Activated CD8-positive, alpha-beta memory T cell treated with anti-CD3 and anti-CD28 coated beads, Interleukin-2, amount 50 U/mL, for 1 hour (primary cell): Measurements from ENCODE around the gene ZNF407.

Source experiments
- DNase-seq: peaks from one replicate; pipeline ENCODE4 v3.0.0-alpha.2; 2020; ENCODE audit errors: extremely low read depth

The ZNF407 gene

DNA sequence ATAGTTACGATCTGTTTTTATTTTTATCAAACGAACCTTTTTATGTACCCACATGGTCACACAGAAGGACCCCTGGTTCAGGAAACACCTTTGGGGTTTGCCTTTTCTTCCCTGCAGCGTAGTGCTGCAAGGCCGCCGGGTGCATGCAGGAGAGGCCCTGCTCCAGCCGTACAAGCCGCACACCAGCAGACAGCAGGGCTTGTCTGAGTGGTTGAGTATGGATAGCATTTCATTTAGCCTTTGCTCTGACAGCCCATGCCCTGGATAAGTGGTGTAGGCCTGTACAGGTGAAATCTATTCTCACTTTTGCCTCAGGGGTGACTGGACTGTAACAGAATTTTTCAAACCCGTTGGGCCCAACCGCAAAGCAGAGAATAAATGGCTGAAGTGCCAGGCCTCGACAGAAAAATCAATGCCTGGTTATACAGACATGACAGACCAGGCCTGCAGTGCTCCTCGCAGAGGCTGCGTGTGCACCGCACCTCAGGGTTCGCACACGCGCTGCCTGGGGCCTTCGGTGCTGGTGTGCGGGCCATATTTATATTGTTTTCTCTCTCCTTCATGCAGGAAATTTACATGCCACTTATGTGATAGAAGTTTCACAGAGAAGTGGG, 279.1 kb downstream of the ZNF407 start:
- no peak for DNase-seq

DNA sequence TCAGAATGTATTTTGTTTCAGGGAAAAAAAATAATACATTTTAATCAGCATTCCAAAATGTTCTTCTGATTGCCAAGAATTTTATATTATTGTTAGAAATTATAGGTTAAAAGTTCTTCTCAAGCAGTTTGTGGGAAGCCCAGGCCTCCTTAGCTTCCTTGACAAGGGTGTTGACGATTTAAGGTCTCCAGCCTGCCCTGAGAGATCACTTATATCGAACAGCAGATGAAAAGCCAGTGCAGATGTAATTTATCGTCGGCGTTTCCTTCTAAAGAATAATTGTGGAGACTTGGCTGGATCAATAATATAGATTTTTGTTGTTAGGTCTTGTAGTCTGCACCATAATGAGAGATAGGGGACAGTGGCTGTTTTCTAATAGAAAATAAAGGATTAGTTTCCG, 280.6 kb downstream of the ZNF407 start:
- no peak for DNase-seq

DNA sequence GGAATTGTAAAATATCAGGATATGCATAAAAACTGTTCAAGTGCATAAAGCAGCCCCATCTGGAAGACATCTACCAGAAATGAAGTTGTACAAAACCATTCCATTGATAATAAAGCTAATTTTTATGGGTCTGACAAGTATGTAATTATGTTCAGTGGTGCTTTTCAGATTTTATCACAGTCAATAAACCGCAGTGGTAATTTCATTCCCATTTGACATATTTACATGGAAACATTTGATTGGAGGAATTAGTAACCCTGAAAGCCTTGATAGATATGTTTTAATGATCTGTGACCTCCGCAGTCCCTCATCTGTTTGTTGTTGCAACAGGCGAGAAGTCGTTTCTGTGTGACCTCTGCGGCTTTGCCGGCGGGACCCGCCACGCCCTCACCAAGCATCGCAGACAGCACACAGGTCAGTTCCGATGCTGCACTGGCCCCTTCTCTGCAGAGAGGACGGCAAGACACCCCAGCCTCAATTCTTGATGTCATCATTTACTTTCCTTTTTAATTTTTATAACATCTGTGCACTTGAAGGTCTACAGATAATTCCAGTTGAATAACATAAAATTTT, 283.1 kb downstream of the ZNF407 start:
- no peak for DNase-seq

DNA sequence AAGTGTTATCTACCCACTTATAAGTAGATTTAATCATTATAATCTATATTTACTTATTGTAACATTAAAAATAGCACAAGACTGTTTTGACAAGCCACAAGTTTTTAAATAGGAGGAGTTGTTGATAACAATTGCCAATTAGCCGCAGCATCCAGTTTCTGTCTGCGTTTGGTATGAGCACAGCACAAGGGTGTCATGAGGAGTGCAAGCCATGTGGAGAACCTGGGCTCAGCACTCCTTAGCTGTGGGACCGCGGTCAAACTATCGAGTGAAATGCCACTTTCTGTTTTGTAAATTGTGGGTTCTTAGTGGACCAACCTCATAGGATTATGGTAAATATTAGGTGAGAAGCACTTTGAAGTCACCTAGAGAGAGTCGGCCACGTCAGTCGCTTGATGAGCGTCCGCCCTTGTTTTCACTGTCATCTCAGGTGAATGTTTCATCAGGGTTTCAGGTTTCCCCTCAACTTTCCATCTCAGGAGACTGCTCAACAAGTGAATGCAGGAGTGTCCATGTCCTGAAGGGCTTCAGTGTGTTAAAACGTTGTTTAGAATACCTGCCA, 294.5 kb downstream of the ZNF407 start:
- DNase-seq = no peak

DNA sequence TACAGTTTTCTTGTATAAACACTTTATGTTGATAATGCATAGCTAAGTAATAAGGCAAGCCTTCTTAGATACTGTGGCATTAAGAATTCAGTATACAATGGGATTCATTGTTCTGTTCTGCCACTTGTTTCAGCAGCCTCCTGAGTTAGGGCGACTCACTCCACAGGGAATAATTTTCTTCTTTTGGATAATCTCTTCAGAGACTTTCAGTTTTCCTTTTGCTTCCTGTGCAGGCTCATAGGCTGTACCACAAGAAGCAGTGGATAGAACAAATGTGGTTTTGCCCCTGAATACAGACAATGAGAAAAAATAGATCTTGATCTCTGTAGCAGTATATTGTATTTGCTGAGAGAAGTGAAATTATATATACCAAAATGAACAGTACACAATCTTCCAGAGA, 298.0 kb downstream of the ZNF407 start:
- DNase-seq = no peak

DNA sequence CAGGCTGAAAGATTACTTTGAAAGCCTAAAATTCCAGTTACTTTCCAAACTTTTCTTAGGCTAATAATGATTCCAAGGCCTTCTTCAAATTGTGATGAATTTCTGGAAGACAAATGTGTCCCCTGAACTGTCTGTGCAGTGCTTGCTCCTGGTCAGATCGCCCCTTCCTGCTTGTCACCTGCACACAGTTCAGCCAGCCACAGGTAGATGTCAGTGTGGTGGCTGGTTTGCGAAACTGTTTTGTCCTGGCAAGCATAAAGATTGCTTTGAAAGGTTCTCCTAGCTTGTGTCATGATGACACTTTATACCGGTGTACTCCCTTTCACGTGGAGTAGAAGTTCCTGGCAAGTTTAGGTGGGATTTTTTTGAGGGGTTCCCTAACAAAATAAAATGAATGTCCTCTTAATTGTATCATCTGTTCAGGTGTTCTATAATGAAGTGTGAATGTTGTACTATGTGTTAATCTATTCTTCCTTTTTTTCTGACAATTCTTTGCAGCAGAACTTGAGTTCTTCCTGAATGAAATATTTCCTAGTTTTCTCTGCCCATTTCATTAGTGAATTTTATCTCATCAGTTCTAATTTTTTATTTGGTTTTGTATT, 298.8 kb downstream of the ZNF407 start:
- DNase-seq = peak; percentile 1

DNA sequence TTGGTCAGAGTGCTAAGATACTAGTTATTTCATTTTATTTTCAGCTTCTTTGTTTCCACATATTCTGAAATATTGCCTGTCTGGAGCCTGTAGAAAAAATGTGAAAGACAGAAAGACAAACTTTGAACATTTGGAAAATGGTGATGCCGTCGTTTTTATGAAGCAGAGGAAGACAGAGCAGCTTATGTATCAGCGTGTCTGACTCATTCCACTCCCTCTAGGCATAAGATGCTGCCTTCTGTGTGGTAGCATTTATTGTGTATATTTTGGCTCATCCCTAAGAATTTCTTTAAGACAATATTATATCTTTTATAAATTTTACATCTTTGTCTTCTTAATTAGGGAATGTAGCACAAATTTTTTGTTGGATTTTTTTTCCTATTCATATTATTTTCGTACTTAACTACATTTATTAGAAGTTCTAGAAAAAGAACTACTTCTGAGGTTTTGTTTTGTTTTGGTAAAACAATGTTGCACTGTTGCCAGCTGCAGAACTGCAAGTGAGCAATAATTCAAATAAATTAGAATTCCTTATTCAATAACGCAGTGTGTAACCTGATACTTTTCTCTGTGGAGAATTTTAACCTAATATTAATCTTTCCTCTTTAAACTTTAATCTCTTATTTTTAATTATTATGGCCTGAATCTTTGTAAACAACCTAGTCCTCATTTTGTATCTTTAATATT, 300.4 kb downstream of the ZNF407 start:
- DNase-seq = no peak

DNA sequence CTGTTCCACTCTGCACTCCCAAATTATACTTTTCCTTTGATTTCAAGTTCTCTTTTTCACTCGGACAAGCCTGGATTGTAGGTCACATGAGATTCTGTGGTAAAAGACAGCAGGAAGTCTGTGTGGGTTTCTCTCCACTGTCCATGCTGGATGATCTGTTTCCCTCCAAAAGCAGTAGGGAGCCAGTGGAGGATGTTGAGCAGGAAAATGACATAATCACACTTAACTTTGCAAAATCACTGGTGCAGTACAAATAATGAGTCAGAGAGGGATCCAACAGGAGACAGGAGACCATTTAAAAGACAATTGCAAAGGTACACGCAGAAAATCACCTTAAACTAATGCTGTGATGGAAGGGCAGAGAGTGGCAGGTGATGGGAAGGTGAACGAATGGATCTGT, 301.3 kb downstream of the ZNF407 start:
- DNase-seq = no peak

DNA sequence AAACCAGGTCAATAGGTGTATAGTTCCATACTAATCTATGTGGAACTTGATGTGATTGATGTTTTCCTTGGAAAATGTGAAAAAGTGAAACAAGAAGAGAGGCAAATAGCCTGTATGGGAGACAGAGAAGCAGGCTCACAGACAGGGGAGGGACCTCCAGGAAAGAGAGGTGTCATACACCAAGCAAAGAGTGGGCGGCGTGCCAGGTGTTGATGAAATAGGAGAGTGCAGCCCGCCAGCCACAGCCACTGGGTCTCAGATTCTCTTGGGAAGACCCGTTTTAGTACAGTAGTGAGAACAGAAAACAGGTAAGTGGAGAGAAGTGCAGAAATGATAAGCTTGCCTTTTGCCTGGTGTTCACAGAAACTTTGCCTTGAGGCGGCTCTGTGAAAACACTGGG, 301.9 kb downstream of the ZNF407 start:
- no peak for DNase-seq

DNA sequence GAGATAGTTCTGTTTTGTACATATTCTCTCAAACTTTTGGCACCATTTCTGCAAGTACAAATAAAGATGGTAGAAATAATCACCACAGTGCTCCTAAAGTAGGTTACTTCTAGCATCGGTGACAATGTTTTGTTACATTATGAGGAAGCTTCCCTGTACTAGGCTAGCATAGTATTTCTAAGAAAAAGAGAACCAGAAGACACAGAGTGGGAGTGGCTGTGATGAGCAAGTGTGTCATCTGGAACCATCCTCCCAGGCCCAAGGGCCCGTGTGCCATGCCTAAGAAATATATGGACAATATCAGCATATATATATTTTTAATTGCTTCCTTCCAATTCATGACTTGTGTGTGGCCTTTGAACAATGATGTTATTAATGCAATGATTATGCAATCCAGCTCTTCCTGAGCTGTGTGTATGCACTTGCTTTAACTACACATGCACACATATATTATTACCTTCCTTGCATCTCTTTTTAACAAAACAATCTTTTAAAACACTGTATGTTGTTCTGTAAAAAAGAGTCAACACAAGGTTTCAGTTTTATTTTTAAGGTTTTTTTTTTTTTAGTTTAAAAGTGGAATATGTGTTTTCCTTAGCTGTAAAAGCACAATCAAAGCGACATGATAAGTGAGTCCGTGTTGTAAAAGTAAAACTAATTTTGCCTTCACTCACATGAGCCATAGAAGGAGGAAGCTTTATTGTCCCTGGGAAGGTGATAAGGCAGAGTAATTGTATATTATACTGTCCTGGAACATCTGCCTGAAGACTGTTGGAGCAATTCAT, 303.9 kb downstream of the ZNF407 start:
- DNase-seq = no peak

DNA sequence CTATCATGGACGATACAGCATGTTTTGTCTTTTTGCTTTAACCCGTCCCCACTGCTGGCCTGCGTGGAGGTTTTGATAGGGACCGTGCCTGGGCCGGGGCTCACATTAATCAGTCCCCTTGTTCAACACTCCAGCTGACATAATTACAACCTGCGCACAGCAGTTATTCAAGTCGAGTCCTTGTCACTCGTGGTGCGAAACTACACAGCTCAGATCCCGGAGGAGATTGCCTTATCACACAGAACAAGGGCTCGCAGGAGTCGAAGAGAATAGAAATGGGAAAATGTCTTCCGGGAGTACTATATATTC, 304.4 kb downstream of the ZNF407 start:
- DNase-seq = no peak

DNA sequence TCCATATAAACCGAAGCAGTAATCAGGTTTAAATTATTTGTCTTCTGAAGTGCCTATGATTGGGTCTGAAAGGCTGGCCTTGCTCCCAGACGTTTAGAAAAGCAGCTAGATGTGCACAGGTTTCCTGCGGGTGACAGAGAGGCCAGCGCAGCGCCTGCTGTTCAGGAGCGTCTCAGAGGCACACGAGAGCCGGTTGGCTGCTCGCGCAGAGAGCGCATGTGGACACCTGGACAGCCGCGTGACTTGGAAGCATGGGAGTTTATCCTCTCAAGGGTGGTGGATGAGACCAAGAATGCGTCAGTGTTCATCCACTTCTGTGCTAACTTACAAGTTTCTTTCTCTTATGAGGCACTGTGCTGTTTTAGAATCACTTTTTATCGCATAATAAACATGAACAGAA, 307.6 kb downstream of the ZNF407 start:
- no peak for DNase-seq

DNA sequence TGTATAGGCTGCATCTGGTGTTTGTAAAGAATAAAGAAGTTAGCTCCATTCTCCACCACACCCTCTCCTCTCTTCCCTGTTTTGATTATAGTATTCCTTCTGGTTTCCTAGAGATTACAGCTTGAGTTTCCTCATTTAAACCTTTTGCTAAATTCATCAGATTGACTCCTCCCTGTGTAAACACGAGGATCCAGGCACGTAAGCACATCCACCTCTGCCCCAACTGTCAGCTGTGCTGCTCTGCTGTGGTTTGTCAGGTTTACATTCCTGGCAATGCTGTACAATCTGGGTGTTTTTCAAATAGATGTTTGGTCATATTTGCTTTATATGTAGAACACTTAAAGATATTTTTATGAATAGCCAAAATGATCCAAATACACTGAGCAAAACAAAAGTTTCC, 308.5 kb downstream of the ZNF407 start:
- no peak for DNase-seq

DNA sequence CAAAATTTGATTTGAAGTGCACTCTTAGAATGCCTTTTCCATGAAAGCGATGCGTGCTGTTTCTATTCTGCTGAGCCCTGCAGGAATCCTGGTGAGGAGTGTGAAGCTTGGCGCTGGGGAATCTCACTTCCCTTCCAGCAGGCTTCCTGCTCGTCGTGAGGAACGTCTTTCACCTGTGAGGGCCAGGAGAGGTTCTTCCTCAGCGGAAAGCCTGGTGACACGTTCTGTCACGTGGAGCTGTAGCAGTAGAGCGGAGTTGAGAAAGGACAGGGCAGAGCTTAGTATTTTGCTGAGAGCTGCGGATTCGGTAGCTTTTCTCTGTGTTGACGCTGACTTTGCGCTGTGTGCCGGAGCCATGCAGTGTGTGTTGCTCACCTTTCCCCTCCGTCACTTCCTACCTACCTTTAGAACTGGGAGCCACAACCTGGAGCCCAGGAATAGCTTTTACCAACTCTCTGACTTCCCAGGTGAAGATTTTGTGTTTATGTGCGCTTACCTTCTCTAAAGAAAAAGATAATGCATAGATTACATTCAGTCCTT, 316.5 kb downstream of the ZNF407 start:
- DNase-seq = no peak

DNA sequence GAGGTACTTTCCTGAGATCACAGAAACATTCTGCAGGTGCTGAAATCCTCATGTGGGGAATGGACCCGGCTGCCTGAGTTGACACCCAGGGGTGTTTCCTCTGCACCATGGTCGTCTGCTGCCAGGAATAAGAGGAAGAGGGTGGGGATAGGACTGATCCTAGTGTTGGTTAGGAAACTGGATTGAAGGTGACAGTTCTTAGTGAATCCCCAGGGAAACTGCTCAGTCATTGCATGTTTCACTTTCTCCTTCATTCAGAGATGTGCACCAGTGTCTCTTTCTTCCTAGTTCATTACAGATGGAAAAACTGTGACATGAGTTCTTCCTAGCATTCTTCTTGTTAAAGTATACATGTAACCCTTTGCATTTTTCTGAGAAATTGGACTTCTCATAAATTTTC, 317.0 kb downstream of the ZNF407 start:
- no peak for DNase-seq

DNA sequence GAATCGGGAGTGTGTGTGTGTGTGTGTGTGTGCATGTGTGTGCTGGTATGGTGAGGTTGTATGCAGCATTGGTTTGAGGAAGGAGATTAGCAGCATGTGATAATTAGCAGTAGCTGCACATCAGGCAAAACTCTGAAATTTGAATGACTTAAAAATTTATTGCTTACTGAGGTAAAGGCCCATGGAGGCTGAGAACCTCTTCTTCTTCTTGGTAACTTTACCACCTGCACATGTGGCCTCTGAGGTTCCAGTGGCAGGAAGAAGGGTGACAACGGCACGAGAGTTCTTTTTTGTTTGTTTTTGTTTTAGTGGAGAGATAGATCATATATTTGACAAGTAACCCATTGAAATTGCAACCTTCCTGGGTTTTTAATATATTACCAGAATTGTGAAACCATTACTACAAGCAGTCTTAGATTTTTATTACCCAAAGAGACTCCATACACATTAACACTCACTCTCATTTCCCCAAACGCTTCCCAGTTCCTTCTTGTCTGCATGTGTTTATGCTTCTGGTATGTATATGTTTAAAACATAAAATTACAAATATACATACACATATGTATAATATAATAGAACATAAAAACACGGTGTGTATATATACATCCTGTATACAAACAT, 319.2 kb downstream of the ZNF407 start:
- DNase-seq = no peak

DNA sequence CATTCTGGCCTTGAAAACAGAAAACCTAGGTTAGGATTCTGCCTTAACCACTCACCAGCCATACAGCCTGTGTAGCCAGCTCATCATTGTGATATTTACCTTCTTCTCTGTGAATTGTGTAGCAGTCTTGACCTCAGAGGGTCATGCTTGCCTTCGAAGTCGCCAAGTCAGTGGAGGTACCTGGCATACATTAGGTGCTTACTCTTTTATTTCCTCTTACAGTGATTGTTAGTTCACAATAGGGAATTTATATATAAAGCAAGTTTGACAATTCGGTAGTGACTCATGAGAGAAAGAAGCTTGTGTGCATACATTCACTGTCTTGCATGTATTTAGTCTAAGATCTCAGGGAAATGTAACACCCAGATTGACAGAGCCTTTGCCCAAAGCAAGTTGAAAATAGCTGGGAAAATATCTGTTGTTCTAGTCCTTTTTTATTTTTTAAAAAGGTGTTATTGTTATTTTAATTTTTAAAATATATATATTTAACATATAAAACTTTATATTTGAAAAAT, 320.7 kb downstream of the ZNF407 start:
- no peak for DNase-seq

DNA sequence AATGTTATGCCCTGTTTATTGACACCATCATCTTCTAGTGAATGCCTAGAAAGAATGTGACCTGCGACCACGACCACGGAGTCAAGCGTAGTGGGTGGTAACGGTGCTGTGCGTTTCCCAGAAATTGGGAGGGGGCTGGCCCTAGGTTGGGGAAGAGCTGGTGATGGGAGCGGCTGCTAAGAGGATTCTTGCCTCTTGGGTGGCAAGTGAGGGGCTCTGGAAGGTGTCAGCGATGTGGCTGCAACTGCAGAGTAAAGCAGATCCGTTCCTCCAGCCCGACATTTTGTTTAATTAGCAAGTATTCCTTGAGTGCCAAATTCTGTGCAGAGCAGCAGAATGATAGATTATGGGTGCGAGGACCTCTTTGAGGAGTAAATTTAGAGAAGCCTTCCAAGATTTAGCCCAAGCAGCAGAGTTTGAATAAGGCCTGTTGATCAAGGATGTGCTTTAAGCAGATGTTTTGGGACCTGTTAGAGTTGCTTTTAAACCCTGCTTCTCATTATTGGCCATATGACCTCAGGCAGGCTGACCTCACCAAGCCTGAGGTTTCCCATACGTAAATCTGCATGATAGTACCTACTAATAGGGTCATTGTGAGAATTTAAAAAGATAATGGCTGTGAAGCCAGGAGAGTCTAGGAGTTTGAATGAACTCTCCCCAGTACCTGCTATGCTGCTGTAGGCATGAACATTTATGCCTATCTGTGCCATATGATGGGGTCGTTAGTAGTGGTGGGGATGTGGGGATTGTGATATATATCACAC, 323.6 kb downstream of the ZNF407 start:
- no peak for DNase-seq

DNA sequence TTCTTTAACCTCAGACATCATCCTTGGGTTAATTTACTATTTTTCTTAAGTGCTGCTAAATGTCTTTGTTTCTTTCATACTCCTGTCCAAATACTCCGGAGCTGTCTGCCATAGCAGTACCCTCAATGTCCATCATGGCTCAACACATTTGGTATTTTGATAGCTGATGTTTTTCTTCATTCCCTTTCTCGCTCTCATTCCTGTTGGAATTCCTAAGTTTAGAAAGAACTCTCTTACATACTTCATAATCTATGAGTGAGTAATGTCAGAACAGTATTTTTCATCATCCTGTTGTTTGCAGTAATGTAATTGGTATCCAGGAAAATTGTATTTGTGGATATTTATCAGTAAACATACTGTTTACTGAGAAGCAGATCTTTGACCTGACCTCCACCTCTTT, 328.4 kb downstream of the ZNF407 start:
- no peak for DNase-seq

DNA sequence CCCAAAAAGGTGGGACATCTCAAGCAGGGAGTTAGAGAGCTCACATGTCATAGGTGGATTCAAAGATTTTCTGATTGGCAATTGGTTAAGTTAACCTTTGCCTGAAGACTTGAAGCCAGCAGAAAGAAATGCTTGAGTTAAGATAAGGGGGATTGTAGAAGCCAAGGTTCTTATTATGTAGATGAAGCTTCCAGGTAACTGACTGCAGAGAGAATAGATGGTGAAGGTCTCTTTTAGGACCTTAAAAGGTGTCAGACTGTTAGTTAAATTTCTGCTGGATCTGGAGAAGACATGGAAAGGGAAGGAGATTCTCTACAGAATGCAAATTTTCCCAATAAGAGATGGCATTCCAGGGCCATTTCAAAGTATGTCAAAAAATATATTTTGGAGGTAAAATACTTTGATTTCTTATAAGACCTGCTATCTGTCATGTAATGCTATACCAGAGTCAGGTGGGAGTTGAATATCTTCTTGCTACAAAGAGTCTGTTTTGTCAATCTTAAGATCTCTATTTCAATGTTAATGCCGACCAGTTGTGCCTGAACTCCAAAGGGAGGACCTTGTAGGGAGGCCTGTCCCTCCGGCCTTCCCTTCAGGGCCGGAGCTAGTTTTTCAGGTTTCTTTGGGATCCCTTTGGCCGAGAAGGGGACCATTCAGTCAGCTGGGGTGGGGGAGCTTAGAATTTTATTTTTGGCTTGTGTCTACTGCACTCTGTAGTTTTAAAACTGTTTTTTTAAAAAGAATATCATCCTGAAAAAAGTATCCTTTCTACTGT, 330.7 kb downstream of the ZNF407 start:
- no peak for DNase-seq
